Ishikawa (cell line): Measurements from ENCODE around the gene COL8A2.

Experiments
- EGR1 ChIP-seq: IDR thresholded peaks from 2 replicates; pipeline ENCODE4 v1.6.1; 2012
- MAX ChIP-seq: IDR thresholded peaks from 2 replicates; pipeline ENCODE4 v1.6.1; 2012
- RAD21 ChIP-seq: IDR thresholded peaks from 2 replicates; pipeline ENCODE4 v1.6.1; 2012; ENCODE audit warnings: low read depth
- REST ChIP-seq: IDR thresholded peaks from 2 replicates; pipeline ENCODE4 v1.6.1; 2012; ENCODE audit warnings: low read depth, mild to moderate bottlenecking
- TAF1 ChIP-seq: IDR thresholded peaks from 2 replicates; pipeline ENCODE4 v1.6.1; 2012; ENCODE audit warnings: low read depth, mild to moderate bottlenecking
- TEAD4 ChIP-seq: IDR thresholded peaks from 2 replicates; pipeline ENCODE4 v1.6.1; 2012
- YY1 ChIP-seq: IDR thresholded peaks from 2 replicates; pipeline ENCODE4 v1.6.1; 2012; ENCODE audit warnings: low read depth
- TF ChIP-seq, protein P1 (sequence below): IDR thresholded peaks from 2 replicates; pipeline ENCODE4 v1.6.1; 2012

DNA sequence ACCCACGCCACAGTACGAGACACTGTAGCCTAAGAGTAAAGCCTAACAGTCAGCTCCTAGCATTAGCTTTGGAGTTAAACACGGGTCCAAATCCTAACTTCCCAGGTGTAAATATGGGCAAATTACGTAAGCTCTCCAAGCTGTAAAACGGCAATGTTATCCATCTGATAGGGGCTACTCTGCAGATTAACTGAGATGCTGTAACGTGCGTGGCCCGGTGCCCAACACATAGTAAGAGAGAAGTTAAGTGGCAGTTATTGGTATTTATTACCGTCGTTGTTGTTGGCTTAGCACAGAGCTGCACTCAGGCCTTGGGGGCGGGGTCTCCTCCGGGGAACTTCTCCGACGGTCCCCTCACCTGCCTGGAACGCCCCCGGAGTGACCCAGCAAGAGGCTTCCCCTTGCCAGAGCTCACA, 23.8 kb upstream of the COL8A2 start:
- TF ChIP-seq MAX, result no peak
- no peak for TF ChIP-seq RAD21
- TF ChIP-seq, protein P1, sequence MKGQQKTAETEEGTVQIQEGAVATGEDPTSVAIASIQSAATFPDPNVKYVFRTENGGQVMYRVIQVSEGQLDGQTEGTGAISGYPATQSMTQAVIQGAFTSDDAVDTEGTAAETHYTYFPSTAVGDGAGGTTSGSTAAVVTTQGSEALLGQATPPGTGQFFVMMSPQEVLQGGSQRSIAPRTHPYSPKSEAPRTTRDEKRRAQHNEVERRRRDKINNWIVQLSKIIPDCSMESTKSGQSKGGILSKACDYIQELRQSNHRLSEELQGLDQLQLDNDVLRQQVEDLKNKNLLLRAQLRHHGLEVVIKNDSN, result no peak
- TF ChIP-seq TAF1, result no peak
- no peak for TF ChIP-seq TEAD4
- TF ChIP-seq EGR1, result no peak
- TF ChIP-seq REST, result no peak
- TF ChIP-seq YY1, result no peak
